ENCODE results near the gene SMC1B. TPM values are rescaled to one million over a fixed set of nuclear protein-coding genes. Genes with fewer than 3 reads are reported as not detected.

Gene SMC1B
- total RNA-seq, 2 experiments from 2014 or later: not detected

DNA sequence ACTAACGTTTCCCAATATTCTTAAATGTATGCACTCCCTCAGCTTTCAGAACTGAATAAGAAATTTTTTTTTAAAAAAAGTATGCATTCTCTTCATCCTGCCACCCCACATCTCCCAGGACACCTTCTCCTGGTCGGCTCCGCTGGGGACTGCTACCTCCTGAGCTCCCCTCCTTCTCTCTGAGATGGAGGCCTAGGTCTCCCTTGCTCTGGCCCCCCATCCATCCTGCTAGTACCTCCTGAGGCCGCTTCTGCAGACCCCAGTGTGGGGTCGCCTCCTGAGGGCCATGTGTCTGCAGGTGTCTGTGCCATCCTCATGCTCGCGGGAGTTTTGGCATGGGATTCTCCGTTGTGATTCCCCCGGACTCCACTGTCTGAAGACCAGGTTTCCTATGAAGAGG lies 75.9 kb downstream of the SMC1B start:
- H3K4me3 ChIP-seq (ENCODE audit: low read length): no peak overlapping the region
- Mint-ChIP-seq H3K9me3 (no peaks in the 10 kb centered on the region), H3K36me3 (ENCODE audit: low read depth) (peaks cover 90% of the 10 kb centered on the region), H3K27ac (peak overlapping the region; percentile 87), H3K4me1 (ENCODE audit: low read depth) (peaks cover 34% of the 10 kb centered on the region), H3K27me3 (no peaks in the 10 kb centered on the region), H3K4me3 (no peak overlapping the region)
- CTCF ChIA-PET: no interaction called here
- no peaks in the 10 kb centered on the region for H3K27me3 ChIP-seq (ENCODE audit: control insufficient read depth in 1 of 2, insufficient read depth in 2 of 2, low read length in 2 of 2)
- no peak for DNase-seq
- H3K4me1 ChIP-seq (ENCODE audit: insufficient read depth, low read length): peaks cover 27% of the 10 kb centered on the region
- no peaks in the 10 kb centered on the region for H3K9me3 ChIP-seq (ENCODE audit: control insufficient read depth in 1 of 2, insufficient read depth in 1 of 2, low read length in 2 of 2)
- no peak overlapping the region for H3K27ac ChIP-seq (ENCODE audit: low read depth in 1 of 2, low read length in 2 of 2)
- peaks cover 84% of the 10 kb centered on the region for H3K36me3 ChIP-seq (ENCODE audit: insufficient read depth, low read length)
- TF ChIP-seq, protein P1, sequence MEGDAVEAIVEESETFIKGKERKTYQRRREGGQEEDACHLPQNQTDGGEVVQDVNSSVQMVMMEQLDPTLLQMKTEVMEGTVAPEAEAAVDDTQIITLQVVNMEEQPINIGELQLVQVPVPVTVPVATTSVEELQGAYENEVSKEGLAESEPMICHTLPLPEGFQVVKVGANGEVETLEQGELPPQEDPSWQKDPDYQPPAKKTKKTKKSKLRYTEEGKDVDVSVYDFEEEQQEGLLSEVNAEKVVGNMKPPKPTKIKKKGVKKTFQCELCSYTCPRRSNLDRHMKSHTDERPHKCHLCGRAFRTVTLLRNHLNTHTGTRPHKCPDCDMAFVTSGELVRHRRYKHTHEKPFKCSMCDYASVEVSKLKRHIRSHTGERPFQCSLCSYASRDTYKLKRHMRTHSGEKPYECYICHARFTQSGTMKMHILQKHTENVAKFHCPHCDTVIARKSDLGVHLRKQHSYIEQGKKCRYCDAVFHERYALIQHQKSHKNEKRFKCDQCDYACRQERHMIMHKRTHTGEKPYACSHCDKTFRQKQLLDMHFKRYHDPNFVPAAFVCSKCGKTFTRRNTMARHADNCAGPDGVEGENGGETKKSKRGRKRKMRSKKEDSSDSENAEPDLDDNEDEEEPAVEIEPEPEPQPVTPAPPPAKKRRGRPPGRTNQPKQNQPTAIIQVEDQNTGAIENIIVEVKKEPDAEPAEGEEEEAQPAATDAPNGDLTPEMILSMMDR (IDR thresholded peaks at IDR 0.05): no peak
- intact Hi-C loops (cut with DNase I, micrococcal nuclease): loop anchor here (2.0 to 5.0 kb wide), 2 partner anchors 19 to 95 kb away; no protein-coding TSS in a partner anchor
- no peak for ATAC-seq (ENCODE audit: poor library complexity)
- POLR2A ChIA-PET: no interaction called here

DNA sequence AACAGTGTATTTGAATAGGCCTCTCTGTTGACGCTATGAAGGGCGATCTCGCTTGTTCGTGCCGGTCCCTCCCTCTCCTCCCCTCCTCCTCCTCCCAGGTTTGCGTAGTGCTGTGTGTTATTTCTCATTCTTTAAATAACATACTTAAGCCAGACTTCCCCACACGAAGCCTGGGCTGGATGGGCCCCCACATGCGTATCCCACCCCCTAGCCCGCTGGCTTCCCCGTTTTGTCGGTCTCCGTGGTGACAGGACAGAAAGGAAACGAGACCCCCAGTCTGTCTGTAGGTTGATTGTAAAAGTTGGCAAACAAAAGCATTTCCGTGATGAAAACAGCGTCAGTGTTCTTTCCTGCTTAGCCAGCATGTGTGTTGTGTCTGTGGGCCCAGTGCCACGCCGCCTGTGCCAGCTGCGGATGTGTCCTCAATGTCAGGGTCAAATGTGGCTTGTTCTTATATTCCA lies 76.4 kb downstream of the SMC1B start:
- CTCF ChIA-PET: interaction anchor here (0.6 kb wide), 1 partner anchor 24 kb away, joined by 3 read pairs; no protein-coding TSS in a partner anchor
- Mint-ChIP-seq H3K4me1 (ENCODE audit: low read depth) (peaks cover 34% of the 10 kb centered on the region), H3K27ac (peak overlapping the region; percentile 87), H3K27me3 (no peaks in the 10 kb centered on the region), H3K4me3 (peak overlapping the region; percentile 71), H3K36me3 (ENCODE audit: low read depth) (peaks cover 92% of the 10 kb centered on the region), H3K9me3 (no peaks in the 10 kb centered on the region)
- ATAC-seq (ENCODE audit: poor library complexity) (peak; percentile 73), DNase-seq (peak in 5 of 14 experiments; percentile 24 to 65 (median 55))
- no peaks in the 10 kb centered on the region for H3K9me3 ChIP-seq (ENCODE audit: control insufficient read depth in 1 of 2, insufficient read depth in 1 of 2, low read length in 2 of 2)
- intact Hi-C loops (cut with DNase I, micrococcal nuclease): loop anchor here (2.0 to 5.0 kb wide), 2 partner anchors 18 to 95 kb away; no protein-coding TSS in a partner anchor
- H3K4me1 ChIP-seq (ENCODE audit: insufficient read depth, low read length): peaks cover 23% of the 10 kb centered on the region
- POLR2A ChIA-PET: no interaction called here
- no peak overlapping the region for H3K4me3 ChIP-seq (ENCODE audit: low read length)
- TF ChIP-seq, protein P1 (IDR thresholded peaks at IDR 0.05): no peak
- H3K27ac ChIP-seq (ENCODE audit: low read depth in 1 of 2, low read length in 2 of 2): no peak overlapping the region
- H3K36me3 ChIP-seq (ENCODE audit: insufficient read depth, low read length): peaks cover 85% of the 10 kb centered on the region
- H3K27me3 ChIP-seq (ENCODE audit: control insufficient read depth in 1 of 2, insufficient read depth in 2 of 2, low read length in 2 of 2): no peaks in the 10 kb centered on the region

- POLR2A ChIA-PET: interaction anchor here (0.7 to 1.3 kb wide), 4 partner anchors 12 to 77 kb away, joined by 3 to 5 read pairs (median 4); partner anchors contain the start of genes FAM118A, RIBC2 and SMC1B
- Histone ChIP-seq H3K36me3 (ENCODE audit: insufficient read depth, low read length) (peaks cover 86% of the 10 kb centered on the region), H3K4me1 (ENCODE audit: insufficient read depth, low read length) (peaks cover 15% of the 10 kb centered on the region), H3K27me3 (ENCODE audit: control insufficient read depth in 1 of 2, insufficient read depth in 2 of 2, low read length in 2 of 2) (no peaks in the 10 kb centered on the region), H3K9me3 (ENCODE audit: control insufficient read depth in 1 of 2, insufficient read depth in 1 of 2, low read length in 2 of 2) (no peaks in the 10 kb centered on the region), H3K27ac (ENCODE audit: low read depth in 1 of 2, low read length in 2 of 2) (no peak overlapping the region), H3K4me3 (ENCODE audit: low read length) (no peak overlapping the region)
- DNase-seq: no peak
- TF ChIP-seq, protein P1 (IDR thresholded peaks at IDR 0.05): no peak
- intact Hi-C loops (cut with DNase I, micrococcal nuclease): loop anchor here (2.0 to 5.0 kb wide), 2 partner anchors 17 to 96 kb away; no protein-coding TSS in a partner anchor
- Mint-ChIP-seq H3K36me3 (ENCODE audit: low read depth) (peaks cover 92% of the 10 kb centered on the region), H3K27me3 (no peaks in the 10 kb centered on the region), H3K4me3 (no peak overlapping the region), H3K27ac (peak overlapping the region; percentile 87), H3K4me1 (ENCODE audit: low read depth) (peaks cover 30% of the 10 kb centered on the region), H3K9me3 (no peaks in the 10 kb centered on the region)
- no peak for ATAC-seq (ENCODE audit: poor library complexity)
- CTCF ChIA-PET: interaction anchor here (1.1 kb wide), 1 partner anchor 13 kb away, joined by 3 read pairs; no protein-coding TSS in a partner anchor
Measured at GRCh38 chr22:45335854-45336522, 77.4 kb downstream of the SMC1B start.
